Measurements from ENCODE around the gene LDLRAD4.

The LDLRAD4 gene

GRCh38 chr18:13229001-13229671 lies 10.6 kb downstream of the LDLRAD4 start:
- DNase-seq (ENCODE audit: low spot score): no peak

DNA sequence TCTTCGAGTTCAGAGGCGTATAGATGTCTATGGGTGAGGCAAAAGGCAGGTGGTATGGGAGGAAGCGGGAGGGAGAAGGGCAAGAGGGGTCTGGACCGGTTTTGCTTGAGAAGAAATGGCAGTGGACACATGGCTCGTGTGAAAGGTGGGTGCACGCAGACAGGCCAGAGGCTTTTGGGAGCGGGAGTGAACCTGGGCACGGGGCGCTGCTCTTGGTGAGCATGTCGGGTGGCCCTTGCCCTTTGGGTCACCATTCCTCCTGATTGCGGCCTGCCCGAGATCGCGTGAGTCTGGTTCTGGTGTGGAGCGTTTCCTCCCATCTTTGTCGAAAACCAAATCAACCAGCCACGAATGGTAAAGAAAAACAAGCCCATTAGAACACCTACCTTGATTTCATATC lies 12.6 kb downstream of the LDLRAD4 start:
- DNase-seq (ENCODE audit: low spot score): no peak

GRCh38 chr18:13232086-13232917 lies 13.7 kb downstream of the LDLRAD4 start:
- DNase-seq (ENCODE audit: low spot score): no peak

DNA sequence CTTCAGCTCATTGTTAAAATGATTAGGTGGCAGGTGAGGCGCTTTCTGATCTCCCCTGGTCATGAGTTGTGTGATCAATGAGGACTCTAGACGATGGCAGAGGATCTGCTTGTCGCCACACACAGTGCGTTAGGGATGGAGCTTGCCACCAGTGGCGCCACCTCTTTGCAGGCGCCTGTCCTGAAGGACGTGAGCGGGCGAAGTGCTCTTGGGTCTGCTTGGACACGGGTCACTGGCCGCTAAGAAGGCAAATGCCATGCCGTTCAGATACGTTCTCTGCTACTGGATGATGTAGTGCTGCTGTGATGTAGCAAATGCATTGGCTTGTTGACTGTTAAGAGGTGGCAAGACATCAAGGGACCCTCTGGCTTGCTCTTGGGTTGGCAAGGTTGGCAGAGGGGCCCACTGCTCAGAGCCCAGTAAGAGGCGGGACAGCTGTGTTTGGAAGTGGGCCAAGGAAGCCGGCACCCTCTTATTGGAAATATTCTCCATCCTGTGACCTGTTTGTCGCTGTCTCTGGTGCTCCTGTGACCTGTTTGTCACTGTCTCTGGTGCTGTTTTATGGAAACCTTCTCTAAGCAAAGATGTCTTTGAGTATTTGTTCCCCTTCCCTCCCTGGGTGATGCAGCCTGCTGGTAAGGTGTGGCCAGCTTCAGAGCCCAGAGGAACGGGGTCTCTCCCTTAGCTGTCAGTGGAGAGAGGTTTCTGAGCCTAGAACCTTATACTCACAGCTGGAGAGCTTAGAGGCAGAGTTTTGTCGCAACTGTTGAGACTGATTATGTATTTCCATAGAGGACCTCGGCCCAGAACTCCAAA lies 14.6 kb downstream of the LDLRAD4 start:
- no peak for DNase-seq (ENCODE audit: low spot score)

DNA sequence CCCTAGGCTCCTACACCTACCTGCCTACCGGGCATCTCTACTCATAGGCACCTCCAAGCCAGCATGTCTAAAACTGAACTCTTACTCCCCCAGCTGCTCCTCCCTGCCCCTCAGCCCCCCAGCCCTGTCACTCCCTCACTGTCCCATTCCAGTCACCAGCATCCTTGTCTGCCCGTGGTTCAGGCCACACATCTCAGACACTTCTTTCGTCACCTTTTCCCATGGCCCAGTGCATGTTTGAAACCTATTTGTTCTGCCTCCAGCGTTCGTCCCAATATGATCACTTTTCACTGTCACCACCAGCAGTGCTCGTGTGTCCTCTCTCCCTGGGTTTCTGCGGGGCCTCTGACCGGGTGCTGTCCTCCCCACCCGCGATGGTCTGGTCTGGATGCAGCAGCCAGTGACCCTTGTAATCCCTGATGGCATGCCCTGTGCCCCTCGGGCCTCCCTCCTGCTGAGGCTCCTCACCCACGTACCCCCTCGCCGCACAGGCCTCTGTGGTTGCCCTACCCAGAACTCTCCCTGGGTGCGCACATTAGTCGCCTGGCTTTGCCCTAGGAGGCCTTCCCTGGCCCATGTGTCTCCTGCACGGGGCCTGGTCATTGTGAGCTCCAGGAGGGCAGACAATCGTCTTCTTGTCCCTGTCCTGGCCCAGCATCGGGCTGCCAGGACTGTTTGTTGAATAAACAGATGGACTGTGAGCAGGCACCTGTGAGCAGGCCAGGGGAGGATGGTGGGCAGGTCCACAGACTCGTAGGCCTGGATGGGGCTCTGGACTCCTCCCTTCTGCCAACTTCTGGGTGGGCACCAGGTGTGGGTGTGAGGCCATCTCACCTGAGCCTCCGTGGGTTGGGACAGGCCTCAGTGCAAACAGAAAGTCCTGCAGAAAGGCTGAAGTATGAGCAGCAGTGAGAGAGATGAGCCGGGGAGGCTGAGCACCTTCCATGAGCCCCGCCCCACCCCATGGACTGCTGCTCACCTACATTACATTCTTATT lies 15.5 kb downstream of the LDLRAD4 start:
- DNase-seq (ENCODE audit: low spot score): no peak

DNA sequence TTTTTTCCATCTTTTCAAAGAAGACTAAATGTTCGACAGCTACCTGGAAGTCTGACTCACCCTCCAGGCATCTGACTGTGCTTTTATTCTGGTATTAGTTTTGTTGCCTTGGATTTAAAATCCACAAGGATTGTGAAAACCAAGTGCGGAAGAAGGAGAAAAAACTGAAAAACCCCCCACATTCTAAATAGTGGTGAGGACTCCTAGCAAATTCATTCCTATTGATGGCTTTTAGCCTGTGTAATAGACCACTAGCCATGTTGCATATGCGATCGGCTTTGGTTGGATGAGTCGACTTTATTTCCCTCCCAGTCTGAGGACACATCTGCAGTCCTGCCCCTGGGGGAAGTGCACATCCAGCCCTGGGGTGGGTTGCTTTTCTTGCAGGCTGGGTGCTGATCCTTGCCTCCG lies 16.9 kb downstream of the LDLRAD4 start:
- no peak for DNase-seq (ENCODE audit: low spot score)

- DNase-seq (ENCODE audit: low spot score): no peak
Observed at GRCh38 chr18:13235981-13236380, 17.4 kb downstream of the LDLRAD4 start.

- DNase-seq (ENCODE audit: low spot score): no peak
Observed at GRCh38 chr18:13236411-13236810, 17.9 kb downstream of the LDLRAD4 start.

GRCh38 chr18:13237073-13237472 lies 18.5 kb downstream of the LDLRAD4 start:
- DNase-seq (ENCODE audit: low spot score): no peak

- no peak for DNase-seq (ENCODE audit: low spot score)
Observed at GRCh38 chr18:13237641-13238040, 19.1 kb downstream of the LDLRAD4 start.

DNA sequence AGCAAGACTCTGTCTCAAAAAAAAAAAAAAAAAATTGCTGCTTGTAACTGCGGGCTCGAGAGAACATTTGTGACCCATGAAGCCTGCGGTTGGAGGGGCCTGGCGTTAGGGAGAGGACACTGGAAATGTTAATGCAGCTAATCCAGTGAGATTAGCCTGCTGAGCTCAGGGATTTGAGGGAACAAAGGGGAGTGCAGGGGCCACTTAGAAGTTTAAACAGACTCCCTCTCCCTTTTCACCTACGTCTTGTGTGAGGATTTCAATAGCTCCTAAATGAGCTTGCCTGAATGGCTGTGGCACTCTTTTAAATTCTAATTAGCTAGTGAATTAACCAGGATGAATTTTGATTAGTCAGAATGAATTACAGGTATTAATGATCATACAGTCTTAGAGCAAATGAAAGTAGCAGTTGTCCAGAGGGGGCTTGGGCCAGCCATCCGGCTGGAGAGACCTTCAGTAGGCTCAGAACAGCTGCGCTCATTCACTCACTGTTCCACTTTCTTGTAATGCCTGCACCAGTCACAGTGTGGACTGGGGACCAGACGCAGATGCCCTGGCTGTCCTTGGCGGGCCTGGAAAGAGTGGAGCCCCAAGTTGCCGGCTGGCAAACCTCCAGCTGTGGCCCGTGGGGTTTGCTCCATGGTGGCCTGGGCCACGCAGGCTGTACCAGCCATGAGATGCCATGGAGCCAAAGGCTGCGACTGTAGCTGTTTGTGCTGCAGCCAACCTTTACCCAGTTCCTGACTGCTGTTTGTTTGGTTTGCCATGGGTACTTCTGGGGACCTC lies 20.8 kb downstream of the LDLRAD4 start:
- DNase-seq (ENCODE audit: low spot score): no peak

DNA sequence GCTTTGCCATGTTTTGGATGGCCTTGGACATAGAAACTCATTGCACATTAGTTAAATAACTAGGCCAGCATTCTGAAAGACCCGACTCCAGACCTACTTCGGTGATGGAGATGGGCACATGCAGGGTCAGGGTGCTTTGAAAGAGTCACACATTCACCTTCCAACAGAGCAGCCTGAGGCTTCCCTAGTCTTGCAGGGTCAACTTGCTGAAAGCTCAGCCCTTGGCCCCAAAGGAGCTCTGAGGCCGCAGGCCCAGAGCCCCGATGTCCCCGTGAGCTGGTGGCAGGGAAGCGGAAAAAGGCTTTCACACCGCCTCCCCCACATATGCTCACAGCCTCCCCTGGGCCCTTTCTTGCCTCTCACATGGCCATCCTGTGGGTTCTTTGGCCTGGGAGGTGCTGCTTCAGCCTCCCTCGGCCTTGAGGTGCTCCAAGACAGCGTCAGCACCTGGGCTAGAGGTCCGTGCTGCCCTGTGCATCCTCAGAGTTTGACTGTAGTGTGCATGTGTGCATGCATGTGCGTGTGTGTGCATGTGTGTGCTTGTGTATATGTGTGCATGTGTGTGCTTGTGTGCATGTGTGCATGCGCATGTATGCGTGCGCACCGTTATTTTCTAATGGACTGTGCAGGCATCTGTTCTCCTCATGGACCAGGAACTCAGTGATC lies 21.6 kb downstream of the LDLRAD4 start:
- DNase-seq (ENCODE audit: low spot score): no peak

DNA sequence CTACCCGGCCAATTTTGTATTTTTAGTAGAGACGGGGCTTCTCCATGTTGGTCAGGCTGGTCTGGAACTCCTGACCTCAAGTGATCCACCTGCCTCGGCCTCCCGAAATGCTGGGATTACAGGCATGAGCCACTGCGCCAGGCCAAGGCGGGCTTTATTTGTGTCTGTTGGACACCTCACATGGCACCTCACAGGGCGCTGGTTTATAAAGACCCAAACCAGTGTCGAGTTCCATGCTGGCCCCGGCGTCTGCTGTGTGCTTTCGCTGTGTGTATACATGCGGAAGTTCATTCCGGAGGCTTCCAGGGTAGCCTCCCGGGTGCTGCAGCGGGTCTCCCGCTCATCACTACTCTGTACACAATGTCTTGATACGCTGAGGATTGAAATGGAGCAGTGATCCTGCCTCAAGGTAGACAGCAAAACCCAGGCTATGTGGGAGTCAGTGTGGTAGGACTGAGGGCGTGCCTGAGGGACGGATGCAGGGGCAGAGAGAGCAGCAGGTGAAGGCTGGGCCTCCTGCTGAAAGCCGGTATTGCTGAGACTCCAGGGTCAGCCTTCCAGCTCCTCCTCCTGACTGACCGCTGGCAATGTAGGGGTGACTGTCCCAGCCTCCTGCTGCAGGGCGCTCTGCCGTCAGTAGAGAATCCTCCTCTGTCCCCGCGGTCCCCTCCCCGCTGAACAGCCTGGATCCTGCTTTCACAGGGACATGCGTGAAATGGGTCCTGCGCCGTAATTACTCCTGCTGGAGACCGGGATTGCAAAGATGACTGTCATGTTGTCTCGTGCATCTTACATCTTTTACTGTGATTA lies 22.7 kb downstream of the LDLRAD4 start:
- no peak for DNase-seq (ENCODE audit: low spot score)

DNA sequence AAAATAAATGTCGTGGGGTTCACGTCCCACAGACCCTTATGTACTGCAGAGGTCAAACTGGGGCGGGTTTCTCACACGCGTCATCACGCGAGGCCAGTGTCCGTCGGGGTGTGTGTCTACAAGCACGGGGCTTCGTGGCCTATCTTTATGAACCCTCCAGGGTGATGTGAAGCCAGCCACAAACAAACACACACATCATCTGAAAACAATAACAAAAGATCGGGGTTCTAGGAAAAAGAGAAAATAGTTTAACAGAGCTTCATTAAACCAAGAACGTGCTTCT lies 23.3 kb downstream of the LDLRAD4 start:
- DNase-seq (ENCODE audit: low spot score): no peak

DNA sequence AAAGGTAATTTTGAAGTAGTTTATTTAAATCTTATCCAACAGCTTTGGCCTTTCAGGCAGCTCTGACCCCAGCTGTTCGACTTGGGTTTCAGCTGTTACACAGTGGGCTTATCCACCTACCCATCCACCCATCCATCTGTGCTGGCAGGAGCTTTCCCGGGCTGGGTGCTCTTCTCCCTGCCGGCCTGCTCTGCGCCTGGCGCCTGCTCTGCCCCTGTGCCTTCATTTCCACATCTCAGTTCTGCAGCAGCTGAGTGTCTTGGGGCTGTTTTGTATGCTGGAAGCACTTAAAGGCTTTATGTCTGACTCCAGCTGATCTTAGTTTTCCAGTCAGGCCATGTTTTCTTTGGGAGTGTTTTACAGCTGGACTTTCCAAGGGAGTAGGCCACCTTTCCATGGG lies 24.2 kb downstream of the LDLRAD4 start:
- no peak for DNase-seq (ENCODE audit: low spot score)

DNA sequence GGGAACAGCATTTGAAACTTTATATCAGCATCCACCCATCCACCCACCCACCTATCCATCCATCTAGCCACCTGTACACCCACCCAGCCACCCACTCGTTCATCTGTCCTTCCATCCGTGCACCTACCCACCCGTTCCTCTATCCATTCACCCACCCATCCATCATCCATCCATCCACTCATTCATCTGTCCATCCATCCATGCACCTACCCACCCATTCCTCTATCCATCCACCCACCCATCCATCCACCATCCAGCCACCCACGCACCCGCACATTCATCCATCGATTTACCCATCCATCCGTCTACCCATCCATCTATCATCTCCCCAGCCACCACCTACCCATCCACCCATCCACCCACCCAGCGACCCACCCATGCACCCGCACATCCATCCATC lies 24.8 kb downstream of the LDLRAD4 start:
- DNase-seq (ENCODE audit: low spot score): no peak

DNA sequence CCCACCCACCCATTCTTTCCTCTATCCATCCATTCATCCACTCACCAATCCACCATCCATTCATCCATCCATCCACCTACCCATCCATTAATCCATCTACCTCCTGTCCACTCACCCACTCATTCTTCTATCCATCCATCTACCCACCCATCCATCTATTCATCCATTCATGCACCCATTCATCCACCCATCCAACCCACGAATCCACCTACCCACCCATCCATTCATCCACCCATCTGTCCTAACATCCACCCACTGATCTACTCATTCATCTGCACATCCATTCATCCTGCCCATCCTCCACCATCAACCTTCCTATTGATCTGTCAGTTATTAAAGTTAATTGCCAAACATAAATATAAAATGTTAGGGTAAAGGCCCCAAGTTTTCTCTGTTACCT lies 25.6 kb downstream of the LDLRAD4 start:
- DNase-seq (ENCODE audit: low spot score): no peak

DNA sequence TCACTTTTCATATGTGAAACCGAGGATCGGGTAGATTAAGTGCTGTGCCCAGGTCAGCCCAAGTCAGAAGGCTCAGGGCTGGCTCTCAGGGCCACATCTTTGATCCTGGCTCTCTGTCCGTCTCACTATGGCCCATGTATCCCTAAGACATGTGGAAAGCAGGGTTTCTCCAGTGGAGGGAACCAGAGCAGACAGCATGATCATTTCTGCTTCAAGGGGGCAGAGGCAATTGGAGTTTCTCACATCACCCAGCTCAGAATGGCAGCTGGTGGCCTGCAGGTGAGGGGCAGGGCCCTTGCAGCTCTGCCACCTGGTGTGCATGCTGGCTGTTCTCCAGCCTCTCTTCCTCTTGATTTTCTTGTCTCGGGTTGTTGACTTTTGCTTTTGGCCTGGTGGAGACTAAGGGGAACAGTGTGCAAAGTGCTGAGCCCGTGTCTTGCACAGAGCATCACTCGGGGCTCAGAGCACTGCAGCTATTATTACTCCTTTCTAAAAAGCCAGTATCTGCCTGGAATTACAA lies 27.0 kb downstream of the LDLRAD4 start:
- no peak for DNase-seq (ENCODE audit: low spot score)

DNA sequence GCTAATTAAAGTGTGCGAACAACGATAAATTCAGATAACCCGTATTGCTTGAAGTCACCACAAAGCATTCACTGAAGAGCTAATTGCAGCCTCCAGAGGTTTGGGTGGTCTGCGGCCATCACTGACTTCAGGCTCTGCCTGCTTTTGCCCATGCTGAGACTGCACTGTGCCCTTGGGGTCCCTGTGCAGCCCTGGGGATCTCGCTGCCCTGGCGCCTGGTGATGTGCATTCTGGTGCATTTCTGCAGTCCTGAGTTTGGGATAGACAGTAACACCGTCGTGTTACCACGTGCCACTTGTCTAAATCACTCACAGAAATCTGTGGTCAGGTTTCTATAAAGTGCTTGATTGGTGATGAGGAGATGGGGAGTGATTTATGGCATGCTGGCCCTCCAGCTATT lies 27.6 kb downstream of the LDLRAD4 start:
- no peak for DNase-seq (ENCODE audit: low spot score)
